Kidney epithelial cell (primary cell): Measurements from ENCODE around the gene NDUFAF7. TPM values are rescaled to one million over a fixed set of nuclear protein-coding genes. Genes with fewer than 3 reads are reported as not detected.
"Not testable (repeated sequence)": the region's sequence is repeated elsewhere in the genome, so short reads cannot be mapped to it uniquely, and the experiment has no call there.

Source experiments
- DNase-seq: peaks from one replicate; pipeline ENCODE4 v3.0.0-alpha.2; 2010; ENCODE audit warnings: low read depth
- H3K27me3 ChIP-seq: 2 replicates; pipeline ENCODE4 v1.6.0; 2011; ENCODE audit warnings: low read length; ENCODE audit not compliant: control insufficient read depth, insufficient read depth
- H3K36me3 ChIP-seq: 2 replicates; pipeline ENCODE4 v1.5.1; 2011; ENCODE audit warnings: low read length; ENCODE audit not compliant: control insufficient read depth, insufficient read depth
- H3K4me3 ChIP-seq: 2 replicates; pipeline ENCODE4 v1.5.1; 2011; ENCODE audit warnings: low read depth, mild to moderate bottlenecking, control low read depth, low read length
- total RNA-seq: library from RNA; depleted of rRNA; stranded (reverse); fragments of >200 nt; gene quantifications from 2 replicates; pipeline ENCODE4 v1.2.3, GENCODE V29; 2015
- TF ChIP-seq, protein P1 (sequence below): IDR thresholded peaks from 2 replicates; pipeline ENCODE4 v1.5.1; 2011; ENCODE audit warnings: mild to moderate bottlenecking, moderate library complexity, low read length, control low read depth, inconsistent platforms; ENCODE audit not compliant: insufficient read depth, poor library complexity, severe bottlenecking

Gene NDUFAF7
- total RNA-seq, 1 donor from 2014 or later: 13.5 TPM

- Histone ChIP-seq H3K27me3 (no peaks in the 10 kb centered on the region), H3K4me3 (no peak overlapping the region)
Measured at GRCh38 chr2:37191253-37191652, 40.2 kb upstream of the NDUFAF7 start.

DNA sequence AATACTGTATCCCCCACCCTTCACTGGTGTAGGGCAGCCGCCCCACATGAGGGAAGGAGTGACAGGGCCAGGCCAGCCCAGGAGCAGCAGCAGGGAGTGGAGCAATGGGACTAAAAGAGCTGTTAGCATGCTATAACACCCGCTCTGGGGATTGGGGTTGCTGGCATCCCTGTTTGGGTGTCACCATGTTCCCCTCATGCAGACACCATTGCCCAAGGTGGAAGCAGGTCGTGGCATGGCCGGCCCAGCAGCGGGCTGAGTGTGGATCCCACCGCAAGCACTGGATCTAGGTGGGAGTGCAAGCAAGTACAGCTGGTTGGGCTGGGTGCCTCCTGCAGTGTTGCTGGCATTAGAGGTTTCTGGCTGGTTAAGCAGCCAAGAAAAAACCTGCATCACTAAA lies 39.7 kb upstream of the NDUFAF7 start:
- H3K27me3 ChIP-seq: no peaks in the 10 kb centered on the region
- TF ChIP-seq, protein P1, sequence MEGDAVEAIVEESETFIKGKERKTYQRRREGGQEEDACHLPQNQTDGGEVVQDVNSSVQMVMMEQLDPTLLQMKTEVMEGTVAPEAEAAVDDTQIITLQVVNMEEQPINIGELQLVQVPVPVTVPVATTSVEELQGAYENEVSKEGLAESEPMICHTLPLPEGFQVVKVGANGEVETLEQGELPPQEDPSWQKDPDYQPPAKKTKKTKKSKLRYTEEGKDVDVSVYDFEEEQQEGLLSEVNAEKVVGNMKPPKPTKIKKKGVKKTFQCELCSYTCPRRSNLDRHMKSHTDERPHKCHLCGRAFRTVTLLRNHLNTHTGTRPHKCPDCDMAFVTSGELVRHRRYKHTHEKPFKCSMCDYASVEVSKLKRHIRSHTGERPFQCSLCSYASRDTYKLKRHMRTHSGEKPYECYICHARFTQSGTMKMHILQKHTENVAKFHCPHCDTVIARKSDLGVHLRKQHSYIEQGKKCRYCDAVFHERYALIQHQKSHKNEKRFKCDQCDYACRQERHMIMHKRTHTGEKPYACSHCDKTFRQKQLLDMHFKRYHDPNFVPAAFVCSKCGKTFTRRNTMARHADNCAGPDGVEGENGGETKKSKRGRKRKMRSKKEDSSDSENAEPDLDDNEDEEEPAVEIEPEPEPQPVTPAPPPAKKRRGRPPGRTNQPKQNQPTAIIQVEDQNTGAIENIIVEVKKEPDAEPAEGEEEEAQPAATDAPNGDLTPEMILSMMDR: no peak
- no peaks in the 10 kb centered on the region for H3K36me3 ChIP-seq
- H3K4me3 ChIP-seq: no peak overlapping the region
- no peak for DNase-seq

More at GRCh38 chr2:37191253-37191652, 40.2 kb upstream of the NDUFAF7 start:
- no peak for DNase-seq
- no peaks in the 10 kb centered on the region for H3K36me3 ChIP-seq
- TF ChIP-seq, protein P1: no peak

GRCh38 chr2:37192551-37192950 lies 38.9 kb upstream of the NDUFAF7 start:
- no peaks in the 10 kb centered on the region for H3K36me3 ChIP-seq
- no peak overlapping the region for H3K4me3 ChIP-seq
- no peaks in the 10 kb centered on the region for H3K27me3 ChIP-seq
- TF ChIP-seq, protein P1: no peak
- DNase-seq: no peak

DNA sequence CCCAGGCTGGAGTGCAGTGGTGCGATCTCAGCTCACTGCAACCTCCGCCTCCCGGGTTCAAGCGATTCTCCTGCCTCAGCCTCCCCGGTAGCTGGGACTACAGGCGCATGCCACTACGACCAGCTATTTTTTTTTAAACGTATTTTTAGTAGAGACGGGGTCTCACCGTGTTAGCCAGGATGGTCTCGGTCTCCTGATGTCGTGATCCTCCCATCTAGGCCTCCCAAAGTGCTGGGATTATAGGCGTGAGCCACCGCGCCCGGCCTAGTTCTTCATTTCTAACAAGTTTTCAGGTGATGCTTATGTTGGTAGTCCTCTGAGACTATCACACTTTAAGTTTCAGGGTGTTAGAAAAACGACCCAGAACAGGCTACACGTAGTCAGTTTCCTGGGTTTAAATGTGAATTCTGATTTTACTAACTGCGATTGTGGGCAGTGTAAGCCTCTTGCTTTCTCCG lies 35.6 kb upstream of the NDUFAF7 start:
- H3K27me3 ChIP-seq, H3K36me3 ChIP-seq, DNase-seq: not testable (repeated sequence)
- peak overlapping the region; percentile 59 for H3K4me3 ChIP-seq

- Histone ChIP-seq H3K36me3 (no peaks in the 10 kb centered on the region), H3K27me3 (no peaks in the 10 kb centered on the region), H3K4me3 (peak within 1 kb of the TSS; percentile 59)
- TF ChIP-seq, protein P1: no peak
- DNase-seq: no peak
Measured at GRCh38 chr2:37196320-37197195, 34.9 kb upstream of the NDUFAF7 start, which contains the start of gene CEBPZOS. Gene CEBPZOS, plus strand, starts transcription at chr2:37196496. Its CDS starts 3,209 bp downstream, at chr2:37199705.

GRCh38 chr2:37198681-37199065 lies 32.8 kb upstream of the NDUFAF7 start:
- TF ChIP-seq, protein P1: no peak
- Histone ChIP-seq H3K36me3 (peaks cover 2% of the 10 kb centered on the region), H3K27me3 (no peaks in the 10 kb centered on the region), H3K4me3 (no peak overlapping the region)
- DNase-seq: no peak
